H1 (cell line): ENCODE measurements around the gene EEIG2. TPM values are rescaled to one million over a fixed set of nuclear protein-coding genes. Genes with fewer than 3 reads are reported as not detected.

Source experiments
- CTCF ChIA-PET: fragments of 300-600 bp; sonication (Branson Sonifier 250); formaldehyde crosslinking; loops from one replicate; lab custom pipeline; 2021; ENCODE audit not compliant: partially characterized antibody; lab: Charles Lee
- POLR2A ChIA-PET: fragments of 300-600 bp; sonication (Branson Sonifier 250); formaldehyde crosslinking; loops from one replicate; lab custom pipeline; 2021; ENCODE audit warnings: inconsistent platforms; ENCODE audit not compliant: partially characterized antibody; lab: Charles Lee
- DNase-seq, 2 experiments: peaks; one replicate each; pipeline versions ENCODE4 v3.0.0 to v3.0.0-alpha.2; 2010 to 2022; ENCODE audit warnings: low spot score in 2 of 2, low read depth in 1 of 2, mixed read lengths in 1 of 2
- FAIRE-seq: peaks from 2 replicates; lab custom pipeline; 2011; peaks lifted over from hg19 to GRCh38; lab: Jason Lieb, UNC
- H2AFZ ChIP-seq: 2 replicates; pipeline ENCODE4 v1.8.1; 2012; ENCODE audit warnings: low read length, inconsistent platforms
- H2AK5ac ChIP-seq: 2 replicates; pipeline ENCODE4 v1.6.1; 2013; ENCODE audit warnings: low read depth, low read length
- H2BK120ac ChIP-seq: replicated peaks from 2 replicates; pipeline ENCODE3; 2013; ENCODE audit warnings: low read depth, low read length, inconsistent platforms
- H2BK12ac ChIP-seq: 2 replicates; pipeline ENCODE4 v1.6.1; 2013; ENCODE audit warnings: low read depth, low read length
- H2BK15ac ChIP-seq: 2 replicates; pipeline ENCODE4 v1.6.1; 2013; ENCODE audit warnings: low read length
- H2BK20ac ChIP-seq: 2 replicates; pipeline ENCODE4 v1.6.1; 2013; ENCODE audit warnings: low read length
- H2BK5ac ChIP-seq: 2 replicates; pipeline ENCODE4 v1.6.1; 2013; ENCODE audit warnings: low read depth, low read length
- H3K14ac ChIP-seq: 2 replicates; pipeline ENCODE4 v1.6.1; 2013; ENCODE audit warnings: inconsistent platforms; ENCODE audit not compliant: insufficient read length
- H3K18ac ChIP-seq: 2 replicates; pipeline ENCODE4 v1.6.1; 2013; ENCODE audit warnings: low read length; ENCODE audit errors: extremely low read depth
- H3K23ac ChIP-seq: 2 replicates; pipeline ENCODE4 v1.6.1; 2013; ENCODE audit warnings: inconsistent platforms; ENCODE audit not compliant: insufficient read length
- H3K23me2 ChIP-seq: 2 replicates; pipeline ENCODE4 v1.6.1; 2013; ENCODE audit warnings: low read depth, low read length
- H3K27ac ChIP-seq: 2 replicates; pipeline ENCODE4 v1.6.1; 2011; ENCODE audit warnings: low read depth, low read length, inconsistent platforms
- H3K27me3 ChIP-seq, 4 experiments: replicated peaks in 1 of 4; 1 replicate in 1 of 4; 2 replicates in 3 of 4; pipeline versions ENCODE4 v1.6.1 to v1.8.1; 2011 to 2013; ENCODE audit warnings: low read length in 3 of 4, mild to moderate bottlenecking in 3 of 4, inconsistent platforms in 2 of 4, mixed read lengths in 2 of 4, moderate library complexity in 1 of 4; ENCODE audit not compliant: control insufficient read depth in 3 of 4, insufficient read depth in 3 of 4; ENCODE audit errors: extremely low read depth in 1 of 4
- H3K36me3 ChIP-seq, 4 experiments: 2 replicates each; pipeline versions ENCODE4 v1.6.1 to v1.8.1; 2011 to 2013; ENCODE audit warnings: mild to moderate bottlenecking in 4 of 4, low read length in 3 of 4, moderate library complexity in 2 of 4, control low read depth in 1 of 4, inconsistent platforms in 1 of 4; ENCODE audit not compliant: insufficient read depth in 4 of 4, control insufficient read depth in 2 of 4
- H3K4ac ChIP-seq: replicated peaks from 2 replicates; pipeline ENCODE3; 2013; ENCODE audit warnings: low read length, low read depth, mixed read lengths, inconsistent platforms; ENCODE audit not compliant: insufficient read length
- H3K4me1 ChIP-seq, 4 experiments: replicated peaks in 1 of 4; 1 replicate in 1 of 4; 2 replicates in 3 of 4; pipeline versions ENCODE4 v1.6.1 to v1.8.1; 2011 to 2013; ENCODE audit warnings: low read length in 3 of 4, inconsistent platforms in 2 of 4, mixed read lengths in 1 of 4; ENCODE audit not compliant: insufficient read depth in 4 of 4, control insufficient read depth in 3 of 4
- H3K4me2 ChIP-seq, 2 experiments: 2 replicates each; pipeline versions ENCODE4 v1.6.1 to v1.8.1; 2011 to 2013; ENCODE audit warnings: low read depth in 2 of 2, low read length in 2 of 2, control low read depth in 1 of 2, inconsistent platforms in 1 of 2, mild to moderate bottlenecking in 1 of 2; ENCODE audit not compliant: insufficient read depth in 1 of 2
- H3K4me3 ChIP-seq, 4 experiments: fragments of 200-600, 300-600 bp in 1 of 4; sonication (generic), shearing (Covaris generic), sonication (Bioruptor Twin) in 1 of 4; 2 replicates each; pipeline versions ENCODE4 v1.5.1 to v1.8.1; 2011 to 2016; ENCODE audit warnings: low read length in 4 of 4, low read depth in 3 of 4, control low read depth in 2 of 4, inconsistent platforms in 2 of 4, mild to moderate bottlenecking in 2 of 4, mixed read lengths in 1 of 4, moderate library complexity in 1 of 4; ENCODE audit not compliant: insufficient read depth in 2 of 4; ENCODE audit errors: extremely low read depth in 1 of 4
- H3K56ac ChIP-seq: replicated peaks from 2 replicates; pipeline ENCODE3; 2013; ENCODE audit warnings: low read depth, mild to moderate bottlenecking, mixed read lengths, low read length, inconsistent platforms; ENCODE audit not compliant: insufficient read length
- H3K79me1 ChIP-seq: 2 replicates; pipeline ENCODE4 v1.6.1; 2013; ENCODE audit warnings: low read depth, low read length, control low read depth
- H3K79me2 ChIP-seq, 2 experiments: 2 replicates each; pipeline versions ENCODE4 v1.6.1 to v1.8.1; 2012 to 2013; ENCODE audit warnings: low read length in 2 of 2, mild to moderate bottlenecking in 2 of 2, inconsistent platforms in 1 of 2; ENCODE audit not compliant: insufficient read depth in 2 of 2, control insufficient read depth in 1 of 2
- H3K9ac ChIP-seq, 4 experiments: replicated peaks in 1 of 4; 1 replicate in 1 of 4; 2 replicates in 3 of 4; pipeline versions ENCODE4 v1.6.1 to v1.8.1; 2011 to 2013; ENCODE audit warnings: low read depth in 3 of 4, low read length in 3 of 4, control low read depth in 2 of 4, mild to moderate bottlenecking in 2 of 4, moderate library complexity in 2 of 4, inconsistent platforms in 1 of 4; ENCODE audit errors: extremely low read depth in 1 of 4
- H3K9me3 ChIP-seq, 2 experiments: 2 replicates each; pipeline versions ENCODE4 v1.6.1 to v1.8.1; 2012 to 2013; ENCODE audit warnings: mild to moderate bottlenecking in 2 of 2, moderate library complexity in 2 of 2, control low read depth in 1 of 2, inconsistent platforms in 1 of 2, low read depth in 1 of 2, low read length in 1 of 2, mixed read lengths in 1 of 2; ENCODE audit not compliant: insufficient read depth in 2 of 2
- H4K20me1 ChIP-seq, 2 experiments: replicated peaks in 1 of 2; 2 replicates each; pipeline versions ENCODE3 to v1.8.1; 2011 to 2013; ENCODE audit warnings: inconsistent platforms in 2 of 2, low read length in 2 of 2, mild to moderate bottlenecking in 1 of 2; ENCODE audit not compliant: insufficient read depth in 2 of 2, control insufficient read depth in 1 of 2
- H4K5ac ChIP-seq: 2 replicates; pipeline ENCODE4 v1.6.1; 2013; ENCODE audit warnings: low read length, low read depth, mixed read lengths, inconsistent platforms; ENCODE audit not compliant: insufficient read length
- H4K8ac ChIP-seq: 2 replicates; pipeline ENCODE4 v1.8.0; 2013; ENCODE audit warnings: mild to moderate bottlenecking, moderate library complexity, low read length, inconsistent platforms; ENCODE audit not compliant: insufficient read depth; ENCODE audit errors: extremely low read depth
- H4K91ac ChIP-seq: replicated peaks from 2 replicates; pipeline ENCODE3; 2013; ENCODE audit warnings: low read length, mixed read lengths, inconsistent platforms; ENCODE audit not compliant: insufficient read length
- ASH2L ChIP-seq: fragments of 200-600, 300-600 bp; sonication (generic); IDR thresholded peaks from one replicate; pipeline ENCODE4 v1.7.1; 2017; ENCODE audit warnings: low read length
- POU5F1 ChIP-seq: IDR thresholded peaks from 2 replicates; pipeline ENCODE4 v1.6.1; 2011; ENCODE audit warnings: low read depth, mild to moderate bottlenecking, low read length, moderate library complexity
- SIN3A ChIP-seq, 2 experiments: IDR thresholded peaks in 1 of 2; conservative IDR thresholded peaks in 1 of 2; 2 replicates each; pipeline ENCODE4 v1.6.1; 2011 to 2012; ENCODE audit warnings: low read length in 2 of 2, improper control_type of control experiment in 1 of 2, low read depth in 1 of 2, mild to moderate bottlenecking in 1 of 2
- WGBS, 2 experiments: shearing (Covaris generic) in 1 of 2; methylation state at CpG; one replicate each; pipeline versions ENCODE4 v1.1.6 to v1.1.7; 2013 to 2015; ENCODE audit warnings: low lambda C conversion rate in 2 of 2, mixed read lengths in 2 of 2, inconsistent platforms in 1 of 2, low coverage in 1 of 2, missing lambda C conversion rate in 1 of 2; ENCODE audit not compliant: insufficient replicate concordance in 2 of 2, insufficient coverage in 1 of 2, insufficient read length in 1 of 2; ENCODE audit errors: extremely low coverage in 1 of 2, missing lambda C conversion rate in 1 of 2; 5-methylcytosine and 5-hydroxymethylcytosine counted together
- polyA plus RNA-seq, 7 experiments: library from polyadenylated mRNA; depleted of rRNA in 3 of 7; stranded (reverse) in 5 of 7; unstranded in 2 of 7; fragments of >200 nt in 5 of 7; fragments of 200-250 nt in 2 of 7; gene quantifications; 1 replicate in 5 of 7; 2 replicates in 1 of 7; 4 replicates in 1 of 7; pipeline versions ENCODE4 v1.2.1 to v1.2.3, GENCODE V29; 2011 to 2013; ENCODE audit warnings: missing spikeins in 2 of 7, mixed read lengths in 2 of 7
- total RNA-seq: library from RNA; stranded (reverse); fragmentation: NEBNext Ultra II Directional; extraction: Animal tissue kit (Norgen Biotek cat#: 25700); gene quantifications from 2 replicates; pipeline ENCODE4 v1.2.1, GENCODE V29; 2021

Gene EEIG2
- total and polyA plus RNA-seq, 2 of the 8 experiments (the other 6 are each of a cell fraction or from before 2014, with no cell fraction given): 6.1 to 20.1 TPM

- TF ChIP-seq POU5F1: no peak
- no peak for TF ChIP-seq SIN3A (conservative IDR thresholded peaks at IDR 0.05 in 1 of 2, IDR thresholded peaks at IDR 0.05 in 1 of 2; ENCODE audit: low read depth in 1 of 2, low read length in 2 of 2)
- TF ChIP-seq ASH2L: no peak
- no peak overlapping the region for H2AFZ ChIP-seq
- no peak for FAIRE-seq
- no peak overlapping the region for H3K4ac ChIP-seq
- no peak overlapping the region for H3K23ac ChIP-seq
- H3K18ac ChIP-seq: no peak overlapping the region
- WGBS, 2 experiments: 93% methylated on average over 3 of the region's 3 CpGs; no CpG with 5 or more reads in 1 of the 2 experiments
- no peaks in the 10 kb centered on the region for H3K27me3 ChIP-seq
- H3K36me3 ChIP-seq: no peaks in the 10 kb centered on the region
- H3K23me2 ChIP-seq: no peaks in the 10 kb centered on the region
- H3K79me2 ChIP-seq: no peaks in the 10 kb centered on the region
- H2BK12ac ChIP-seq: no peak overlapping the region
- no peak overlapping the region for H2BK120ac ChIP-seq
- no peaks in the 10 kb centered on the region for H3K9me3 ChIP-seq
- no peaks in the 10 kb centered on the region for H3K79me1 ChIP-seq
- ChIA-PET POLR2A (no interaction called here), CTCF (interaction anchor here (1.0 kb wide), 1 partner anchor 35 kb away, joined by 4 read pairs; the partner anchor contains the start of gene EEIG2)
- H3K27ac ChIP-seq: no peak overlapping the region
- no peak overlapping the region for H3K4me2 ChIP-seq
- no peaks in the 10 kb centered on the region for H4K20me1 ChIP-seq
- H4K8ac ChIP-seq: no peak overlapping the region
- H2BK5ac ChIP-seq: no peak overlapping the region
- no peak for DNase-seq
- no peak overlapping the region for H3K14ac ChIP-seq
- H3K9ac ChIP-seq: no peak overlapping the region
- H2BK20ac ChIP-seq: no peak overlapping the region
- H2BK15ac ChIP-seq: no peak overlapping the region
- H3K56ac ChIP-seq: no peak overlapping the region
- no peaks in the 10 kb centered on the region for H3K4me1 ChIP-seq
- H3K4me3 ChIP-seq: no peak overlapping the region
- no peak overlapping the region for H4K91ac ChIP-seq
- no peak overlapping the region for H2AK5ac ChIP-seq
- H4K5ac ChIP-seq: no peak overlapping the region
These were observed 35.2 kb upstream of the EEIG2 start for GRCh38 chr1:108524676-108525075.
